Esophagus muscularis mucosa (tissue), 4 donors: ENCODE results near the gene ETV7. TPM values are rescaled to one million over a fixed set of nuclear protein-coding genes. Genes with fewer than 3 reads are reported as not detected.
"Not testable (repeated sequence)": the region's sequence is repeated elsewhere in the genome, so short reads cannot be mapped to it uniquely, and the experiment has no call there.

Experiments
- DNase-seq: peaks from one replicate; pipeline ENCODE4 v3.0.0-alpha.2; 2017; ENCODE audit errors: extremely low spot score
- H3K27ac ChIP-seq, 4 donors: fragments of 200-600 bp; sonication (generic); replicated peaks in 1 of 4; 1 replicate in 3 of 4; 2 replicates in 1 of 4; pipeline ENCODE4 v1.5.1; 2016 to 2019; ENCODE audit warnings: mild to moderate bottlenecking in 1 of 4
- H3K27me3 ChIP-seq, 4 donors: fragments of 200-600 bp; sonication (generic); one replicate each; pipeline versions ENCODE4 v1.5.1 to v1.6.0; 2016 to 2019
- H3K36me3 ChIP-seq, 4 donors: fragments of 200-600 bp; sonication (generic); one replicate each; pipeline ENCODE4 v1.5.1; 2016 to 2019
- H3K4me1 ChIP-seq, 4 donors: fragments of 200-600 bp; sonication (generic); one replicate each; pipeline ENCODE4 v1.5.1; 2016 to 2019
- H3K4me3 ChIP-seq, 4 donors: fragments of 200-600 bp; sonication (generic); 1 replicate in 2 of 4; 2 replicates in 2 of 4; pipeline ENCODE4 v1.5.1; 2016 to 2019; ENCODE audit warnings: mild to moderate bottlenecking in 4 of 4, moderate library complexity in 1 of 4
- H3K9me3 ChIP-seq, 4 donors: fragments of 200-600 bp; sonication (generic); 1 replicate in 3 of 4; 2 replicates in 1 of 4; pipeline ENCODE4 v1.5.1; 2016 to 2019
- EP300 ChIP-seq: sonication (generic); formaldehyde crosslinking; IDR thresholded peaks from one replicate; pipeline ENCODE4 v1.6.1; 2017; ENCODE audit warnings: antibody characterized with exemption
- POLR2A ChIP-seq: fragments of 450-650 bp; IDR thresholded peaks from one replicate; pipeline ENCODE4 v1.6.1; 2017; ENCODE audit warnings: antibody characterized with exemption, moderate library complexity, mild to moderate bottlenecking, low read depth
- POLR2AphosphoS5 ChIP-seq, 2 donors: sonication (generic); formaldehyde crosslinking; IDR thresholded peaks; one replicate each; pipeline ENCODE4 v1.6.1; 2017; ENCODE audit warnings: antibody characterized with exemption in 2 of 2
- WGBS: methylation state at CpG from one replicate; pipeline ENCODE4 v1.1.5; 2018; 5-methylcytosine and 5-hydroxymethylcytosine counted together
- intact Hi-C: fragments of 100-400 bp; cut with DNase I; formaldehyde crosslinking; loops from one replicate; pipeline ENCODE4 v1.15.1; 2023
- total RNA-seq, 4 donors: library from RNA; depleted of rRNA; stranded (reverse); fragments of >200 nt; gene quantifications; one replicate each; pipeline versions ENCODE4 v1.1.0 to v1.2.1, GENCODE V29; 2016
- TF ChIP-seq, protein P1 (sequence below), 3 experiments: fragments of 200-600 bp in 2 of 3; fragments of 450-650 bp in 1 of 3; sonication (generic) in 2 of 3; IDR thresholded peaks; one replicate each; pipeline ENCODE4 v1.5.1; 2017 to 2019; ENCODE audit warnings: antibody characterized with exemption in 3 of 3, mild to moderate bottlenecking in 2 of 3, moderate library complexity in 1 of 3

The ETV7 gene
- total RNA-seq, 4 donors from 2014 or later, result 0.71 to 1.5 TPM; not detected in 2

DNA sequence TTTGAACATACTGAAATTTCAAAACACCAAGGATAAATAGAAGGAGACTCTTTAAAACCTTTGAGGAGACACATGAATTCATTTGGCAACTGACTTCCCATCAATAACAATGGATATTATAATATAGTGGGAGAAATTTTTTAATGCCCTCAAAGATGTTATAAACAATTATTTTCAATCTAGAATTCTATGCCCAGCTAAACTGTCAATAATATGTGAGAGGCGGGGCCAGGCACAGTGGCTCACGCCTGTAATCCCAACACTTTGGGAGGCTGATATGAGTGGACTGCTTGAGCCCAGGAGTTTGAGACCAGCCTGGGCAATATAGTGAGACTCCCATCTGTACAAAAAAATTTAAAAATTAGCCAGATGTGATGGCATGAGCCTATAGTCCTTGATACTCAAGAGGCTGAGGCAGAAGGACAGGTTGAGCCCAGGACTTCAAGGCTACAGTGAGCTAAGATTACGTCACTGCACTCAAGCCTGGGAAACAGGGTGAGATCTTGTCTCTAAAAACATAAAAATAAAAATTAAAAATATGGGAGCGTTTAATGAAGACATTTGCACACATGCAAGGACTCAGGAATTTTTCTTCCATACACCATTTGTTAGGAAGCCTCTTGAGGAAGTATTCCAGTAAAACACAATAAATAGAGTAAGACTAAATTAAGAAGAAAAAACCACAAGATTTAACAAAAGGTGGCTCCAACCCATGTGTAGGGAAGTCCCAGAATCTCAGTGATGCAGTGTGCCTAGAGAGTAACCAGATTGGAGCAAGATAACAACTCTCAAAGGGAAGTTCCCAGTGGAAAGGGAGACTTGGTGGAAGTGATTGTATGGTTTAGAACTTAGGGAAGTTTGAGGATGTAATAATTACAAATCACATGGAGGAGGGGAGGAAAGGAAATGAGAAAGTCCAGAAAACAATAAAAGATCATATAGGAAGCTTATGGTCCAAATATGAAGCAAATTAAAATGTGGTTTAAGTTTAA lies 26.3 kb upstream of the ETV7 start:
- intact Hi-C loops, result no loop called here
- Histone ChIP-seq H3K4me1 (no peaks in the 10 kb centered on the region), H3K36me3 (no peaks in the 10 kb centered on the region), H3K27ac (no peak overlapping the region), H3K4me3 (no peak overlapping the region), H3K9me3 (no peaks in the 10 kb centered on the region), H3K27me3 (no peaks in the 10 kb centered on the region)
- no peak for TF ChIP-seq POLR2A
- TF ChIP-seq POLR2AphosphoS5 (IDR thresholded peaks at IDR 0.05), result no peak
- TF ChIP-seq, protein P1, sequence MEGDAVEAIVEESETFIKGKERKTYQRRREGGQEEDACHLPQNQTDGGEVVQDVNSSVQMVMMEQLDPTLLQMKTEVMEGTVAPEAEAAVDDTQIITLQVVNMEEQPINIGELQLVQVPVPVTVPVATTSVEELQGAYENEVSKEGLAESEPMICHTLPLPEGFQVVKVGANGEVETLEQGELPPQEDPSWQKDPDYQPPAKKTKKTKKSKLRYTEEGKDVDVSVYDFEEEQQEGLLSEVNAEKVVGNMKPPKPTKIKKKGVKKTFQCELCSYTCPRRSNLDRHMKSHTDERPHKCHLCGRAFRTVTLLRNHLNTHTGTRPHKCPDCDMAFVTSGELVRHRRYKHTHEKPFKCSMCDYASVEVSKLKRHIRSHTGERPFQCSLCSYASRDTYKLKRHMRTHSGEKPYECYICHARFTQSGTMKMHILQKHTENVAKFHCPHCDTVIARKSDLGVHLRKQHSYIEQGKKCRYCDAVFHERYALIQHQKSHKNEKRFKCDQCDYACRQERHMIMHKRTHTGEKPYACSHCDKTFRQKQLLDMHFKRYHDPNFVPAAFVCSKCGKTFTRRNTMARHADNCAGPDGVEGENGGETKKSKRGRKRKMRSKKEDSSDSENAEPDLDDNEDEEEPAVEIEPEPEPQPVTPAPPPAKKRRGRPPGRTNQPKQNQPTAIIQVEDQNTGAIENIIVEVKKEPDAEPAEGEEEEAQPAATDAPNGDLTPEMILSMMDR (IDR thresholded peaks at IDR 0.05), result no peak
- WGBS, result 95% methylated on average over 4 of the region's 4 CpGs
- no peak for DNase-seq

DNA sequence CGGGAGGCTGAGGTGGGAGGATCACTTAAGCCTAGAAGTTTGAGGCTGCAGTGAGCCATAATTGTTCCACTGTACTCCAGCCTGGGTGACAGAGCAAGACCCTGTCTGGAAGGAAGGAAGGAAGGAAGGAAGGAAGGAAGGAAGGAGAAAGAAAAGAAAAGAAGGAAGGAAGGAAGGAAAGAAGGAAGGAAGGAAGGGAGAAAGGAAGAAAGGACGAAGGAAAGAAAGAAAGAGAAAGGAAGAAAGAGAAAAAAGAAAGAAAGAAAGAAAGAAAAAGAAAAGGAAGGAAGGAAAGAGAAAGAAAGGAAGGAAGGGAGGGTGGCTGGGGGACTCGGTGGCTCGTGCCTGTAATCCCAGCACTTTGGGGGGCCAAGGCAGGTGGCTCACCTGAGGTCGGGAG lies 22.2 kb upstream of the ETV7 start:
- H3K27ac ChIP-seq, H3K9me3 ChIP-seq, DNase-seq, H3K4me3 ChIP-seq, H3K36me3 ChIP-seq, H3K27me3 ChIP-seq, H3K4me1 ChIP-seq, intact Hi-C loops: not testable (repeated sequence)
- WGBS, result 65% methylated on average over 5 of the region's 5 CpGs

DNA sequence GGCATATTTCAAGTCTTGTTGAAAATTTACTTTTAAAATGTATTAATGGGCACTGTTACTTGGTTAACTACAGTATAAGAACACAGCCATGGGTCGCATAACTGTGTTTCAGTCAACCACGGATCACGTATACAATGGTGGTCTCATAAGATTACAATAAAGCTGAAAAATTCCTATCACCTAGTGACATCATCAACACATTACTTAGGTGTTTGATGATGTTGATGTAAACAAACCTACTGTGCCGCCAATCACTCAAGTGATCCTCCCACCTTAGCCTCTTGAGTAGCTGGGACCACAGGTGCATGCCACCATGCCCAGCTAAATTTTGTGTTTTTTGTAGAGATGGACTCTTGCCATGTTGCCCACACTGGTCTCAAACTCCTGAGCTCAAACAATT lies 16.7 kb upstream of the ETV7 start:
- Histone ChIP-seq H3K9me3 (no peaks in the 10 kb centered on the region), H3K4me3 (no peak overlapping the region), H3K27ac (no peak overlapping the region), H3K4me1 (no peaks in the 10 kb centered on the region), H3K36me3 (no peaks in the 10 kb centered on the region), H3K27me3 (no peaks in the 10 kb centered on the region)
- WGBS, result 76% methylated on average over 4 of the region's 4 CpGs
- intact Hi-C loops, result no loop called here
- no peak for DNase-seq
- TF ChIP-seq POLR2A (no peak), EP300 (no peak), POLR2AphosphoS5 (IDR thresholded peaks at IDR 0.05) (no peak)
- TF ChIP-seq, protein P1 (IDR thresholded peaks at IDR 0.05), result no peak

DNA sequence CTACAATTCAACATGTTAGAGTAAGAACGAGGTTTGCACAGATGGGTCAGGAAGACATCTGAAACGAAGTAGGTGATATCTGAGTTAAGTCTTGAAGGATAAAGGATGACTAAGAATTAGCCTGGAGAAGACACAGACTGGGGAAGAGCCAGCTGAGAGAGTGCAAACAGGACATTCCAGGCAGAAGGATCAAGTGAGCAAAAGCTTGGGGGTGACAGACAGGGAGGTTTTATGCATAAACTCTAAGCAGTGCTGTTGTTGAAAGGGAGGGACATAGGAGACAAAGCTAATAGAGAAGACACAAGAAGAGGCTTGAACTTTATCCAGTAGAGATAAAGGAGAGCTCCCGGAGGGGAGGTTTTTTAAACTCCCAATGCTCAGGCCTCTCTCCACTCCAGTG lies 15.0 kb upstream of the ETV7 start:
- Histone ChIP-seq H3K36me3 (no peaks in the 10 kb centered on the region), H3K4me1 (no peaks in the 10 kb centered on the region), H3K27me3 (no peaks in the 10 kb centered on the region), H3K9me3 (no peaks in the 10 kb centered on the region), H3K4me3 (no peak overlapping the region), H3K27ac (no peak overlapping the region)
- TF ChIP-seq EP300 (no peak), POLR2AphosphoS5 (IDR thresholded peaks at IDR 0.05) (no peak), POLR2A (no peak)
- TF ChIP-seq, protein P1 (IDR thresholded peaks at IDR 0.05), result no peak
- DNase-seq, result no peak
- intact Hi-C loops, result no loop called here
- 79% methylated on average over 3 of the region's 3 CpGs for WGBS

DNA sequence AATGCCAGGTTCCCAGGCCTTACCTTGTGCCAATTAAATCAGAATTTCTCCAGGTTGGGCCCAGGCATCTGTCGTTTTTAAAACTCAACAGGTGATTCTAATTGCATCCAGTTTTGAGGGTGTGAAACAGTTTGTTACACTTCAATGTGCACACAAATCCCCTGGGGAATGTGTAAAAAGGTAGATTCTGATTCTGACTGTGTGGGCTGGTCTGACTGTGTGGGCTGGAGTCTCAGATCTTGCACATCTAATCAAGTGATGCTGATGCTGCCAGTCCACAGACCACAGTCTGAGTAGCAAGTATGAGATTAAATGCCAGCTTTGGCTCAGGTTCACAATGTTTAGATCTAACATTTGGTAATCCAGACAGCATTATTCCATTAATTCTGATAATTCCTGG lies 12.5 kb upstream of the ETV7 start:
- no peak overlapping the region for H3K27ac ChIP-seq
- DNase-seq, result no peak
- H3K36me3 ChIP-seq, result no peaks in the 10 kb centered on the region
- intact Hi-C loops, result no loop called here
- H3K9me3 ChIP-seq, result no peaks in the 10 kb centered on the region
- 91% methylated on average over 1 of the region's 1 CpG for whole genome bisulfite sequencing
- TF ChIP-seq EP300 (no peak), POLR2AphosphoS5 (IDR thresholded peaks at IDR 0.05) (no peak), POLR2A (no peak)
- TF ChIP-seq, protein P1 (IDR thresholded peaks at IDR 0.05), result no peak
- no peaks in the 10 kb centered on the region for H3K27me3 ChIP-seq
- no peak overlapping the region for H3K4me3 ChIP-seq
- no peaks in the 10 kb centered on the region for H3K4me1 ChIP-seq
